Measurements from ENCODE around the gene AFF2.

GRCh38 chrX:148540114-148540513 lies 39.7 kb downstream of the AFF2 start:
- no peak for TF ChIP-seq POLR2A (IDR thresholded peaks at IDR 0.05; ENCODE audit: low read length)
- TF ChIP-seq GATA1 (IDR thresholded peaks at IDR 0.05; ENCODE audit: low read depth, low read length): no peak

Data from erythroblast (primary cell).